Smooth muscle cell (in vitro differentiated cells): ENCODE measurements around the gene ZMIZ1. TPM values are rescaled to one million over a fixed set of nuclear protein-coding genes. Genes with fewer than 3 reads are reported as not detected.

Experiments used
- DNase-seq: peaks from one replicate; lab custom pipeline; 2025; ENCODE audit not compliant: unreplicated experiment; lab: John Stamatoyannopoulos, UW
- H2AFZ ChIP-seq: fragments of 200-600 bp; sonication (generic); 2 replicates; pipeline ENCODE4 v1.6.0; 2016; ENCODE audit warnings: antibody characterized with exemption, low read depth, mild to moderate bottlenecking
- H3F3A ChIP-seq: fragments of 200-600 bp; sonication (generic); 2 replicates; pipeline ENCODE4 v1.6.0; 2017; ENCODE audit warnings: antibody characterized with exemption, low read depth
- H3K27ac ChIP-seq: fragments of 200-600 bp; sonication (generic); 2 replicates; pipeline ENCODE4 v1.5.1; 2016; ENCODE audit warnings: low read depth, mild to moderate bottlenecking
- H3K27me3 ChIP-seq: fragments of 200-600 bp; sonication (generic); 2 replicates; pipeline ENCODE4 v1.6.1; 2016; ENCODE audit warnings: low read depth, mild to moderate bottlenecking
- H3K36me3 ChIP-seq: fragments of 200-600 bp; sonication (generic); 2 replicates; pipeline ENCODE4 v1.5.1; 2016; ENCODE audit warnings: low read depth
- H3K4me1 ChIP-seq: fragments of 200-600 bp; sonication (generic); 2 replicates; pipeline ENCODE4 v1.5.1; 2016; ENCODE audit warnings: low read depth
- H3K4me2 ChIP-seq: fragments of 200-600 bp; sonication (generic); 2 replicates; pipeline ENCODE4 v1.6.0; 2016; ENCODE audit warnings: mild to moderate bottlenecking
- H3K4me3 ChIP-seq: fragments of 200-600 bp; sonication (generic); 2 replicates; pipeline ENCODE4 v1.5.1; 2016; ENCODE audit warnings: mild to moderate bottlenecking
- H3K79me2 ChIP-seq: fragments of 200-600 bp; sonication (generic); 2 replicates; pipeline ENCODE4 v1.6.0; 2016; ENCODE audit warnings: low read depth, mild to moderate bottlenecking
- H3K9ac ChIP-seq: fragments of 200-600 bp; sonication (generic); 2 replicates; pipeline ENCODE4 v1.6.0; 2016; ENCODE audit warnings: low read depth
- H3K9me3 ChIP-seq: fragments of 200-600 bp; sonication (generic); replicated peaks from 2 replicates; pipeline ENCODE4 v1.5.1; 2016; ENCODE audit warnings: low read depth
- H4K20me1 ChIP-seq: fragments of 200-600 bp; sonication (generic); 2 replicates; pipeline ENCODE4 v1.6.0; 2016; ENCODE audit warnings: low read depth
- WGBS: methylation state at CpG from one replicate; pipeline ENCODE4 v1.1.7; 2016; ENCODE audit warnings: low lambda C conversion rate; 5-methylcytosine and 5-hydroxymethylcytosine counted together
- polyA plus RNA-seq: library from polyadenylated mRNA; unstranded; fragments of >200 nt; fragmentation: Nextera tagmentation; extraction: Ambion mirVana; gene quantifications from 2 replicates; pipeline ENCODE4 v1.2.1, GENCODE V29; 2016
- total RNA-seq: library from RNA; depleted of rRNA; stranded (reverse); fragments of >200 nt; gene quantifications from 2 replicates; pipeline ENCODE4 v1.2.3, GENCODE V29; 2014
- TF ChIP-seq, protein P1 (sequence below): fragments of 200-600 bp; sonication (generic); IDR thresholded peaks from 2 replicates; pipeline ENCODE4 v1.5.1; 2017; ENCODE audit warnings: borderline replicate concordance, mild to moderate bottlenecking, antibody characterized with exemption; ENCODE audit not compliant: insufficient read depth, poor library complexity, severe bottlenecking

Gene ZMIZ1
- total and polyA plus RNA-seq, 2 experiments from 2014 or later = 24.2 to 31.3 TPM

DNA sequence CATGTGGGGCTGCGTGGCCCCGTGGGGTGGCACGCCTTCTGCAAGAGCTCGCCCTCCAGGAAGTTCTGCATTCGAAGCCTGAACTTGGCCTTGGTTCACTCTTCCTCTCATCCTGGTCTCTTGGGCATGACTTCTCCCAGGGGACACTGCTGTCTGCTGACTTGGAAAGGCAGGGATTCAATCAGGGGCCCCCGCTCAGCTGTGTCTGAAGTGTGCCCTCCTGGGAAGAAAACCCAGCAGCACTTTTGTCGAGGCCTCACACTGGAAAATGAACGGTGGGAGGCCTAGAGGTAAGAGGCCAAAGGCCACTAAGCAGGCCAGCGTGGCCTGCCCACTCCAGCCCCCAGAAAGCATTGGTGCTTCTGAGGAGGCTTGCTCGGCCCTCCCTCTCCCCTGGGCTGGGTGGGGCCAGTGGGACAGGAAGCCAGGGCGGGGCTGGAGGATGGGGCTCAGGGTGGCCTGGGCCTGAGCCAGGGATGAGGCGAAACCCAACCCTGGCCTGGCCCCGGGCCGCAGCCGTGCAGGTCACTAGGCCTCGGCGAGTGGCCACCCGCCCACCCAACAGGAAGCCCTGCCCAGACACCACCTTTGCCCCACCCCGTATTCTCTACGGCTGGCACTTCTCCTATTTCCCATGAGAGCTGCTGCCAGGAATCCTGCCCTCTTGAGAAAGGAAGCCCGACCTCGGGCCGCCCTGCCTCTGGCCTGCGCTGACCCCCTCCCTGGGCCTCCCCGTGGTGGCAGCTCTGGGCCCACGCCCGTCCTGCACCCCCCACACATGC, 81.1 kb downstream of the ZMIZ1 start:
- peaks cover 18% of the 10 kb centered on the region for H3F3A ChIP-seq
- H3K79me2 ChIP-seq = peaks cover 37% of the 10 kb centered on the region
- 65% methylated on average over 20 of the region's 27 CpGs for WGBS
- H3K9ac ChIP-seq = peak overlapping the region; percentile 73
- H4K20me1 ChIP-seq = peaks cover 10% of the 10 kb centered on the region
- no peaks in the 10 kb centered on the region for H3K9me3 ChIP-seq
- H2AFZ ChIP-seq = no peak overlapping the region
- no peaks in the 10 kb centered on the region for H3K27me3 ChIP-seq
- H3K4me2 ChIP-seq = peak overlapping the region; percentile 53
- no peak overlapping the region for H3K4me3 ChIP-seq
- DNase-seq = no peak
- peaks cover 29% of the 10 kb centered on the region for H3K4me1 ChIP-seq
- peak overlapping the region; percentile 100 for H3K27ac ChIP-seq
- TF ChIP-seq, protein P1, sequence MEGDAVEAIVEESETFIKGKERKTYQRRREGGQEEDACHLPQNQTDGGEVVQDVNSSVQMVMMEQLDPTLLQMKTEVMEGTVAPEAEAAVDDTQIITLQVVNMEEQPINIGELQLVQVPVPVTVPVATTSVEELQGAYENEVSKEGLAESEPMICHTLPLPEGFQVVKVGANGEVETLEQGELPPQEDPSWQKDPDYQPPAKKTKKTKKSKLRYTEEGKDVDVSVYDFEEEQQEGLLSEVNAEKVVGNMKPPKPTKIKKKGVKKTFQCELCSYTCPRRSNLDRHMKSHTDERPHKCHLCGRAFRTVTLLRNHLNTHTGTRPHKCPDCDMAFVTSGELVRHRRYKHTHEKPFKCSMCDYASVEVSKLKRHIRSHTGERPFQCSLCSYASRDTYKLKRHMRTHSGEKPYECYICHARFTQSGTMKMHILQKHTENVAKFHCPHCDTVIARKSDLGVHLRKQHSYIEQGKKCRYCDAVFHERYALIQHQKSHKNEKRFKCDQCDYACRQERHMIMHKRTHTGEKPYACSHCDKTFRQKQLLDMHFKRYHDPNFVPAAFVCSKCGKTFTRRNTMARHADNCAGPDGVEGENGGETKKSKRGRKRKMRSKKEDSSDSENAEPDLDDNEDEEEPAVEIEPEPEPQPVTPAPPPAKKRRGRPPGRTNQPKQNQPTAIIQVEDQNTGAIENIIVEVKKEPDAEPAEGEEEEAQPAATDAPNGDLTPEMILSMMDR = no peak
- H3K36me3 ChIP-seq = no peaks in the 10 kb centered on the region

DNA sequence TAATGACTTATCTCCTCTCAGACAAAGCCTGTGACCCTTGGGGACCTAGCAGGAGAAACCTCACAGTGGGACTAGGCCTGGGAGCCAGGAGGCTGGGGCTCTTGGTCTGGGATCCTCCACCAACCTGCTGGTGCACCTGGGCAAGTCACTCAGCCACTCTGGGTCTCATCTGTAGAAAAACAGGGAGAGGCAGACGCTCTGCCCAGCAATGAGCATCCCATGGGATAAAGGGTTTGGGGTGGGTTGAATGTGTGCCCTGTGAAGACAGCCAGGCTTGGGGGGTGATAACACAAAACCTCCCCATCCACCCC, 81.6 kb downstream of the ZMIZ1 start:
- peak overlapping the region; percentile 100 for H3K27ac ChIP-seq
- H3K36me3 ChIP-seq = no peaks in the 10 kb centered on the region
- H4K20me1 ChIP-seq = peaks cover 6% of the 10 kb centered on the region
- H3K4me1 ChIP-seq = peaks cover 27% of the 10 kb centered on the region
- H3K9ac ChIP-seq = peak overlapping the region; percentile 73
- H3K4me2 ChIP-seq = peak overlapping the region; percentile 53
- WGBS = 100% methylated on average over 1 of the region's 1 CpG
- no peak overlapping the region for H3K4me3 ChIP-seq
- peaks cover 18% of the 10 kb centered on the region for H3F3A ChIP-seq
- H3K79me2 ChIP-seq = peaks cover 37% of the 10 kb centered on the region
- DNase-seq = no peak
- no peaks in the 10 kb centered on the region for H3K9me3 ChIP-seq
- H3K27me3 ChIP-seq = no peaks in the 10 kb centered on the region
- TF ChIP-seq, protein P1 = no peak
- H2AFZ ChIP-seq = no peak overlapping the region

DNA sequence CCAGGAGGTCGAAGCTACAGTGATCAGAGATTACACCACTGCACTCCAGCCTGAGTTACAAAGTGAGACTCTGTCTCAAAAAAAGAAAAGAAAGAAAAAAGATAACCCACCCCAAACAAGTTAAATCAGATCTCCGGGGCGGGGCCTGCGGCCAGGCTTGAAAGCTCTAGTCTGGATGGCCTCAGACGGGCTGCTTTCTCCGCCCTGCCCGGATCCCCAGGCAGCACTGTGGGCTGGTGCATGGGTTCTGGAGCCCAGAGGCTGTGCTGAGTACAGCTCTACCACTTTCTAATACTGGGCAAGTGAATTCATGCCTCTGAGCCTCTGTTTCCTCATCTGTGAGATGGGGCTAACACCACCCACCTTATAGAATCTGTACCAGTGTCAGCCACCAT, 83.7 kb downstream of the ZMIZ1 start:
- DNase-seq = no peak
- no peaks in the 10 kb centered on the region for H3K9me3 ChIP-seq
- TF ChIP-seq, protein P1 = no peak
- H2AFZ ChIP-seq = no peak overlapping the region
- H3K4me1 ChIP-seq = peaks cover 39% of the 10 kb centered on the region
- 33% methylated on average over 7 of the region's 7 CpGs for WGBS
- peak overlapping the region; percentile 100 for H3K27ac ChIP-seq
- H3F3A ChIP-seq = peaks cover 18% of the 10 kb centered on the region
- H3K36me3 ChIP-seq = no peaks in the 10 kb centered on the region
- no peaks in the 10 kb centered on the region for H3K27me3 ChIP-seq
- peak overlapping the region; percentile 94 for H3K9ac ChIP-seq
- H3K79me2 ChIP-seq = peaks cover 50% of the 10 kb centered on the region
- H3K4me3 ChIP-seq = no peak overlapping the region
- H3K4me2 ChIP-seq = peak overlapping the region; percentile 70
- H4K20me1 ChIP-seq = peaks cover 6% of the 10 kb centered on the region

DNA sequence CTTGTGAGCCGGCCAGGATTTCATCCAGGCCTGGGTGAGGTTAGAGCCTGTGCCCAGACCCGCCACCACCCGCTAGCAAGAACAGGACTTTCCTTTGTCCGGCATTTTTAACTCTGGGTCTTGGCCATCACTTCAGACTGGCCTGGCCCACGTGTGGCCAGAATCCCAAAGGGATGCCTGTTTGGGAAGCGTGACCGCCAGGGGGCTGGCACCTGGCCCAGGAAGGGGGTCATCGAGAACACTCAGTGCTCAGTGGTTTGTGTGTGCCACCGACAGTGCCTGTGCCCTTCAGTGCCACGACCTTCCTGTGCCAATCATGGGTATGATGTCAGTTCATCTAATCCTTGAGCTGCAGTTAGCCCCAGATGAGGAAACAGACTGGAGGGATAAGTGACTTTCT, 85.0 kb downstream of the ZMIZ1 start:
- no peak overlapping the region for H3K27ac ChIP-seq
- no peak overlapping the region for H3K9ac ChIP-seq
- H3K4me3 ChIP-seq = no peak overlapping the region
- peaks cover 49% of the 10 kb centered on the region for H3K4me1 ChIP-seq
- WGBS = 97% methylated on average over 10 of the region's 10 CpGs
- peaks cover 24% of the 10 kb centered on the region for H3F3A ChIP-seq
- peaks cover 50% of the 10 kb centered on the region for H3K79me2 ChIP-seq
- peaks cover 19% of the 10 kb centered on the region for H4K20me1 ChIP-seq
- H3K4me2 ChIP-seq = no peak overlapping the region
- H3K36me3 ChIP-seq = no peaks in the 10 kb centered on the region
- no peak for DNase-seq
- TF ChIP-seq, protein P1 = no peak
- H3K9me3 ChIP-seq = no peaks in the 10 kb centered on the region
- H2AFZ ChIP-seq = no peak overlapping the region
- no peaks in the 10 kb centered on the region for H3K27me3 ChIP-seq
